ENCODE data around the gene STK11.

DNA sequence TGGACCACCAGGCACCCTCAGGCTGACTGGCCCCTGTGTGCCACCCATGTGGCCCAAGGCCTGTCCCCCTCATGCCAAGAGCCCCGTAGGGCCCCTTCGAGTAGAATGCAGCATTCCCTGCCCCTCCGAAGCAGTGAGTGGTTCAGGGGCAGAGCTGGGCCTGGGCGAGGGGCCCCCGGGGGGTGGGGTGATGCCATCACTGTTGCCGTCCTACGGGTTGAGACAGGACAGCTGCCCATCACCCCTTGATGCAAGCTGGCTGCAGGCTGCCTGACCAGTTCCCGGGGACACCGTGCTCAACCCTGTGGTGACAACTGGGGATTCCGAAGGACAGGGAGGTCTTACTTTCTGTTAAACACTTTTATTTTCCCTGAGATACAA lies 36.2 kb upstream of the STK11 start:
- TF ChIP-seq, protein P1, sequence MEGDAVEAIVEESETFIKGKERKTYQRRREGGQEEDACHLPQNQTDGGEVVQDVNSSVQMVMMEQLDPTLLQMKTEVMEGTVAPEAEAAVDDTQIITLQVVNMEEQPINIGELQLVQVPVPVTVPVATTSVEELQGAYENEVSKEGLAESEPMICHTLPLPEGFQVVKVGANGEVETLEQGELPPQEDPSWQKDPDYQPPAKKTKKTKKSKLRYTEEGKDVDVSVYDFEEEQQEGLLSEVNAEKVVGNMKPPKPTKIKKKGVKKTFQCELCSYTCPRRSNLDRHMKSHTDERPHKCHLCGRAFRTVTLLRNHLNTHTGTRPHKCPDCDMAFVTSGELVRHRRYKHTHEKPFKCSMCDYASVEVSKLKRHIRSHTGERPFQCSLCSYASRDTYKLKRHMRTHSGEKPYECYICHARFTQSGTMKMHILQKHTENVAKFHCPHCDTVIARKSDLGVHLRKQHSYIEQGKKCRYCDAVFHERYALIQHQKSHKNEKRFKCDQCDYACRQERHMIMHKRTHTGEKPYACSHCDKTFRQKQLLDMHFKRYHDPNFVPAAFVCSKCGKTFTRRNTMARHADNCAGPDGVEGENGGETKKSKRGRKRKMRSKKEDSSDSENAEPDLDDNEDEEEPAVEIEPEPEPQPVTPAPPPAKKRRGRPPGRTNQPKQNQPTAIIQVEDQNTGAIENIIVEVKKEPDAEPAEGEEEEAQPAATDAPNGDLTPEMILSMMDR (IDR thresholded peaks at IDR 0.05; ENCODE audit: low read depth, low read length) = no peak
- TF ChIP-seq EZH2phosphoT487 (IDR thresholded peaks at IDR 0.05; ENCODE audit: low read depth) = no peak
